CD4-positive, alpha-beta T cell treated with Interleukin-10 for 1 hour (primary cell): ENCODE data around the gene RASA3.

Source experiments
- DNase-seq: peaks from one replicate; pipeline ENCODE4 v3.0.0-alpha.2; 2020

Gene RASA3

GRCh38 chr13:113958373-113958772 is 174.1 kb downstream of the RASA3 start:
- no peak for DNase-seq

GRCh38 chr13:113956571-113956970 is 175.9 kb downstream of the RASA3 start:
- no peak for DNase-seq

- no peak for DNase-seq
Measured at GRCh38 chr13:113955691-113956090, 176.7 kb downstream of the RASA3 start.

- DNase-seq: no peak
Measured at GRCh38 chr13:113955235-113955634, 177.2 kb downstream of the RASA3 start.

- no peak for DNase-seq
Measured at GRCh38 chr13:113954046-113954835, 178.2 kb downstream of the RASA3 start.

- no peak for DNase-seq
Measured at GRCh38 chr13:113953561-113953960, 178.9 kb downstream of the RASA3 start.

GRCh38 chr13:113952983-113953520 is 179.4 kb downstream of the RASA3 start:
- DNase-seq: no peak

- DNase-seq: no peak
Measured at GRCh38 chr13:113952151-113952982, 180.1 kb downstream of the RASA3 start.

- DNase-seq: peak; percentile 48
Measured at GRCh38 chr13:113951246-113951999, 181.0 kb downstream of the RASA3 start.

GRCh38 chr13:113950451-113951245 is 181.8 kb downstream of the RASA3 start:
- DNase-seq: no peak

- DNase-seq: no peak
Measured at GRCh38 chr13:113949546-113949945, 182.9 kb downstream of the RASA3 start.

- DNase-seq: no peak
Measured at GRCh38 chr13:113948034-113948742, 184.2 kb downstream of the RASA3 start.

GRCh38 chr13:113947311-113948033 is 185.0 kb downstream of the RASA3 start:
- DNase-seq: no peak

- no peak for DNase-seq
Measured at GRCh38 chr13:113946409-113947181, 185.8 kb downstream of the RASA3 start.

- no peak for DNase-seq
Measured at GRCh38 chr13:113945857-113946408, 186.5 kb downstream of the RASA3 start.

- no peak for DNase-seq
Measured at GRCh38 chr13:113943821-113944565, 188.4 kb downstream of the RASA3 start.

GRCh38 chr13:113942591-113943103 is 189.8 kb downstream of the RASA3 start:
- no peak for DNase-seq

GRCh38 chr13:113941571-113942191 is 190.7 kb downstream of the RASA3 start:
- DNase-seq: no peak
